K562 (cell line): ENCODE data around the gene SH3GL3. TPM values are rescaled to one million over a fixed set of nuclear protein-coding genes. Genes with fewer than 3 reads are reported as not detected.

Source experiments
- ATAC-seq: fragments of 200-7000 bp; cut with Tn5 transposase; 3 replicates; pipeline ENCODE4 v1.9.1; 2020; ENCODE audit warnings: moderate library complexity
- BruUV-seq: library from RNA; stranded (reverse); fragments of 400-500 nt; replicated peaks from 2 replicates; lab custom pipeline; 2021; lab: Mats Ljungman, UMichigan
- CTCF ChIA-PET: fragments of 300-600 bp; formaldehyde crosslinking; extraction: SDS; loops from one replicate; lab custom pipeline; 2021; ENCODE audit warnings: low intra/inter-chr PET ratio; lab: Yijun Ruan, JAX
- POLR2A ChIA-PET: fragments of 300-600, 350-650 bp; sonication (Branson Sonifier 250); formaldehyde crosslinking; extraction: SDS; loops from one replicate; lab custom pipeline; 2021; ENCODE audit warnings: antibody characterized with exemption, inconsistent platforms; lab: Yijun Ruan, JAX
- DNase-seq, 4 experiments: peaks; one replicate each; pipeline versions ENCODE4 v3.0.0 to v3.0.0-alpha.2; 2011 to 2018; ENCODE audit warnings: low spot score in 3 of 4, mixed read lengths in 3 of 4; ENCODE audit errors: extremely low read depth in 1 of 4
- FAIRE-seq: peaks from 2 replicates; lab custom pipeline; 2011; peaks lifted over from hg19 to GRCh38; lab: Jason Lieb, UNC
- H2AFZ ChIP-seq: 2 replicates; pipeline ENCODE4 v1.6.0; 2011; ENCODE audit warnings: low read depth, low read length, control low read depth, inconsistent platforms
- H3K27ac ChIP-seq: fragments of 200-600 bp; 3 replicates; pipeline ENCODE4 v1.8.0; 2011; ENCODE audit warnings: low read depth, mild to moderate bottlenecking, control low read depth, inconsistent platforms, low read length, moderate library complexity, mixed read lengths; ENCODE audit errors: extremely low read depth
- H3K27me3 ChIP-seq, 2 experiments: fragments of 300-600 bp in 1 of 2; 2 replicates in 1 of 2; 3 replicates in 1 of 2; pipeline versions ENCODE4 v1.6.0 to v1.8.0; 2011; ENCODE audit warnings: inconsistent platforms in 2 of 2, low read length in 2 of 2, mild to moderate bottlenecking in 1 of 2, mixed read lengths in 1 of 2, moderate library complexity in 1 of 2; ENCODE audit not compliant: control insufficient read depth in 2 of 2, insufficient read depth in 2 of 2
- H3K36me3 ChIP-seq: fragments of 300-600 bp; 3 replicates; pipeline ENCODE4 v1.8.0; 2011; ENCODE audit warnings: mild to moderate bottlenecking, low read length, inconsistent platforms; ENCODE audit not compliant: control insufficient read depth, insufficient read depth
- H3K4me1 ChIP-seq, 2 experiments: fragments of 200-600 bp in 1 of 2; replicated peaks in 1 of 2; 2 replicates in 1 of 2; 3 replicates in 1 of 2; pipeline versions ENCODE4 v1.5.1 to v1.8.0; 2011; ENCODE audit warnings: inconsistent platforms in 2 of 2, low read length in 2 of 2, mild to moderate bottlenecking in 1 of 2, mixed read lengths in 1 of 2, moderate library complexity in 1 of 2; ENCODE audit not compliant: control insufficient read depth in 2 of 2, insufficient read depth in 2 of 2
- H3K4me2 ChIP-seq: 2 replicates; pipeline ENCODE4 v1.6.1; 2011; ENCODE audit warnings: low read length, control low read depth, inconsistent platforms, mixed read lengths; ENCODE audit not compliant: insufficient read depth
- H3K4me3 ChIP-seq: fragments of 200-600 bp; sonication (generic), shearing (Covaris generic); 2 replicates; pipeline ENCODE4 v1.5.1; 2016; ENCODE audit warnings: control low read depth, inconsistent platforms
- H3K79me2 ChIP-seq: fragments of 200-600 bp; 3 replicates; pipeline ENCODE4 v1.8.0; 2011; ENCODE audit warnings: low read length, inconsistent platforms; ENCODE audit not compliant: control insufficient read depth, insufficient read depth
- H3K9ac ChIP-seq, 2 experiments: 2 replicates each; pipeline versions ENCODE4 v1.6.0 to v1.6.1; 2011; ENCODE audit warnings: low read depth in 2 of 2, low read length in 2 of 2, control low read depth in 1 of 2, inconsistent platforms in 1 of 2, mild to moderate bottlenecking in 1 of 2, mixed read lengths in 1 of 2; ENCODE audit not compliant: insufficient read depth in 1 of 2
- H3K9me1 ChIP-seq: one replicate; pipeline ENCODE4 v1.6.0; 2011; ENCODE audit warnings: inconsistent platforms, mild to moderate bottlenecking, low read length, moderate library complexity; ENCODE audit not compliant: control insufficient read depth, insufficient read depth
- H3K9me3 ChIP-seq: replicated peaks from 2 replicates; pipeline ENCODE4 v1.5.1; 2011; ENCODE audit warnings: low read depth, low read length, inconsistent platforms; ENCODE audit not compliant: control insufficient read depth, insufficient read depth
- H4K20me1 ChIP-seq: replicated peaks from 2 replicates; pipeline ENCODE4 v1.6.1; 2011; ENCODE audit warnings: low read length, inconsistent platforms, mixed read lengths; ENCODE audit not compliant: control insufficient read depth, insufficient read depth
- COPS2 ChIP-seq: fragments of 450-650 bp; conservative IDR thresholded peaks from 2 replicates; pipeline ENCODE4 v1.6.1; 2016; ENCODE audit warnings: mild to moderate bottlenecking, moderate library complexity
- DIDO1 ChIP-seq: fragments of 450-650 bp; IDR thresholded peaks from 2 replicates; pipeline ENCODE4 v1.6.1; 2016; ENCODE audit warnings: low read depth, missing biosample characterization, missing genetic modification characterization
- FOS ChIP-seq: IDR thresholded peaks from 3 replicates; pipeline ENCODE4 v1.6.1; 2011; ENCODE audit not compliant: insufficient read length; ENCODE audit errors: extremely low read depth
- HMGN3 ChIP-seq: IDR thresholded peaks from 2 replicates; pipeline ENCODE4 v1.6.1; 2011; ENCODE audit warnings: borderline replicate concordance, low read depth, mild to moderate bottlenecking, mixed read lengths, low read length; ENCODE audit not compliant: insufficient read length; ENCODE audit errors: extremely low read depth
- JUND ChIP-seq, 2 experiments: IDR thresholded peaks; 2 replicates in 1 of 2; 3 replicates in 1 of 2; pipeline ENCODE4 v1.6.1; 2011; ENCODE audit warnings: borderline replicate concordance in 2 of 2, low read depth in 2 of 2, low read length in 2 of 2, improper control_type of control experiment in 1 of 2, missing biosample characterization in 1 of 2, missing genetic modification characterization in 1 of 2, missing genetic modification reagents in 1 of 2
- NCOA1 ChIP-seq: fragments of 450-650 bp; IDR thresholded peaks from 2 replicates; pipeline ENCODE4 v1.6.1; 2016; ENCODE audit warnings: low read depth
- SMARCC2 ChIP-seq: fragments of 450-650 bp; IDR thresholded peaks from 2 replicates; pipeline ENCODE4 v1.6.1; 2017; ENCODE audit warnings: antibody characterized with exemption, moderate library complexity, mild to moderate bottlenecking, low read depth
- SUPT5H ChIP-seq: fragments of 450-650 bp; IDR thresholded peaks from 2 replicates; pipeline ENCODE4 v1.6.1; 2016
- ZNF75A ChIP-seq: fragments of 450-650 bp; formaldehyde crosslinking; IDR thresholded peaks from 2 replicates; pipeline ENCODE4 v1.4.0; 2020; ENCODE audit warnings: mild to moderate bottlenecking
- ZSCAN32 ChIP-seq: fragments of 450-650 bp; formaldehyde crosslinking; IDR thresholded peaks from 2 replicates; pipeline ENCODE4 v1.4.0; 2020; ENCODE audit warnings: mild to moderate bottlenecking, moderate library complexity
- WGBS: fragments of 100-300 bp; shearing (Covaris generic); methylation state at CpG from one replicate; pipeline ENCODE4 v1.1.6; 2016; ENCODE audit warnings: low coverage, mixed read lengths; ENCODE audit not compliant: insufficient coverage; ENCODE audit errors: missing lambda C conversion rate; 5-methylcytosine and 5-hydroxymethylcytosine counted together
- in situ Hi-C: fragments of 300-500 bp; cut with MboI; formaldehyde crosslinking; loops from 4 replicates; pipeline ENCODE4 v1.15.0; 2018; ENCODE audit warnings: inconsistent platforms, mixed read lengths
- intact Hi-C: fragments of 100-400 bp; cut with micrococcal nuclease; formaldehyde crosslinking; loops from 2 replicates; pipeline ENCODE4 v1.14.2; 2022
- polyA plus RNA-seq, 8 experiments: library from polyadenylated mRNA; depleted of rRNA in 4 of 8; stranded (reverse) in 5 of 8; unstranded in 3 of 8; fragments of >200 nt; fragmentation: Nextera tagmentation in 2 of 8; fragmentation: Illumina TruSeq in 1 of 8; extraction: Ambion mirVana in 2 of 8; extraction: Trizol in 1 of 8; gene quantifications; 2 replicates each; pipeline versions ENCODE4 v1.2.1 to v1.2.3, GENCODE V29; 2011 to 2014; ENCODE audit warnings: inconsistent platforms in 1 of 8, missing spikeins in 1 of 8
- total RNA-seq, 7 experiments: library from RNA; depleted of rRNA in 6 of 7; stranded (reverse); fragments of >200 nt in 6 of 7; fragmentation: Illumina TruSeq in 2 of 7; extraction: Trizol in 2 of 7; gene quantifications; 2 replicates each; pipeline versions ENCODE4 v1.2.1 to v1.2.3, GENCODE V29; 2011 to 2021; ENCODE audit warnings: low replicate concordance in 1 of 7
- TF ChIP-seq, protein P1 (sequence below): sonication (generic); formaldehyde crosslinking; IDR thresholded peaks from 2 replicates; pipeline ENCODE4 v1.8.0; 2022; ENCODE audit warnings: mild to moderate bottlenecking, missing genetic modification reagents, borderline replicate concordance
- TF ChIP-seq, protein P2 (sequence below): sonication (generic); formaldehyde crosslinking; IDR thresholded peaks from 2 replicates; pipeline ENCODE4 v1.5.0; 2020; ENCODE audit warnings: missing genetic modification reagents

Gene SH3GL3
- total and polyA plus RNA-seq, 9 of the 15 experiments (the other 6 are each of a cell fraction or from before 2014, with no cell fraction given): 3.9 to 16.0 (median 9.7) TPM

DNA sequence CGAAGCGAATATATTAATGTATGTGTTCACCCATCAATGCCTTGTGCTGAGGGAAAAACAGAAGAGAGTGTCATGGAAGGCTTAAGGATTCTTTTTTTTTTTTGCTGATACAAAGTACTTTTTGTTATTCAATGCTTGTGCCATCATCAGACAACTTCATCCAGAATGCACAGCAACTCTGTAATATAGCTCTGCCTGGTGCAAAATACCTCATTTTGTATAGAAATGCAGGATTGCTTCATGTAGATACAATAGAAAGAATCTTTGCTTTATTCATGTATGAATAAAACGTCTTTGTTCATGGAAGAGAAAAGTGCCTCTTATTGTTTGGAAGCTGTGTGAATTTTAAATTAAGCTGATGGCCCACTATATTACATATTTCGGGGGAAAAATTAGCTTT, 62.9 kb downstream of the SH3GL3 start:
- Histone ChIP-seq H3K27me3 (no peaks in the 10 kb centered on the region), H3K4me2 (no peak overlapping the region), H3K9ac (no peak overlapping the region), H2AFZ (no peak overlapping the region), H4K20me1 (no peaks in the 10 kb centered on the region), H3K9me3 (no peaks in the 10 kb centered on the region), H3K79me2 (no peaks in the 10 kb centered on the region), H3K9me1 (no peaks in the 10 kb centered on the region), H3K36me3 (no peaks in the 10 kb centered on the region), H3K27ac (no peak overlapping the region), H3K4me1 (no peaks in the 10 kb centered on the region), H3K4me3 (no peak overlapping the region)
- FAIRE-seq (no peak), ATAC-seq (no peak), DNase-seq (no peak)
- ChIA-PET CTCF (no interaction called here), POLR2A (no interaction called here)
- 38% methylated on average over 4 of the region's 4 CpGs for WGBS
- in situ Hi-C loops: no loop called here
- no peak for TF ChIP-seq FOS
- TF ChIP-seq, protein P1, sequence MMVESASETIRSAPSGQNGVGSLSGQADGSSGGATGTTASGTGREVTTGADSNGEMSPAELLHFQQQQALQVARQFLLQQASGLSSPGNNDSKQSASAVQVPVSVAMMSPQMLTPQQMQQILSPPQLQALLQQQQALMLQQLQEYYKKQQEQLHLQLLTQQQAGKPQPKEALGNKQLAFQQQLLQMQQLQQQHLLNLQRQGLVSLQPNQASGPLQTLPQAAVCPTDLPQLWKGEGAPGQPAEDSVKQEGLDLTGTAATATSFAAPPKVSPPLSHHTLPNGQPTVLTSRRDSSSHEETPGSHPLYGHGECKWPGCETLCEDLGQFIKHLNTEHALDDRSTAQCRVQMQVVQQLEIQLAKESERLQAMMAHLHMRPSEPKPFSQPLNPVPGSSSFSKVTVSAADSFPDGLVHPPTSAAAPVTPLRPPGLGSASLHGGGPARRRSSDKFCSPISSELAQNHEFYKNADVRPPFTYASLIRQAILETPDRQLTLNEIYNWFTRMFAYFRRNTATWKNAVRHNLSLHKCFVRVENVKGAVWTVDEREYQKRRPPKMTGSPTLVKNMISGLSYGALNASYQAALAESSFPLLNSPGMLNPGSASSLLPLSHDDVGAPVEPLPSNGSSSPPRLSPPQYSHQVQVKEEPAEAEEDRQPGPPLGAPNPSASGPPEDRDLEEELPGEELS (CRISPR knock-in tag): no peak
- TF ChIP-seq ZNF75A (CRISPR knock-in tag): no peak
- TF ChIP-seq COPS2: no peak
- no peak for TF ChIP-seq JUND (IDR thresholded peaks at IDR 0.05; ENCODE audit: borderline replicate concordance, low read depth, low read length)
- no peak for TF ChIP-seq JUND (tag; IDR thresholded peaks at IDR 0.05; ENCODE audit: borderline replicate concordance, low read depth, low read length)
- no peak for TF ChIP-seq SUPT5H
- TF ChIP-seq DIDO1: no peak
- TF ChIP-seq, protein P2, sequence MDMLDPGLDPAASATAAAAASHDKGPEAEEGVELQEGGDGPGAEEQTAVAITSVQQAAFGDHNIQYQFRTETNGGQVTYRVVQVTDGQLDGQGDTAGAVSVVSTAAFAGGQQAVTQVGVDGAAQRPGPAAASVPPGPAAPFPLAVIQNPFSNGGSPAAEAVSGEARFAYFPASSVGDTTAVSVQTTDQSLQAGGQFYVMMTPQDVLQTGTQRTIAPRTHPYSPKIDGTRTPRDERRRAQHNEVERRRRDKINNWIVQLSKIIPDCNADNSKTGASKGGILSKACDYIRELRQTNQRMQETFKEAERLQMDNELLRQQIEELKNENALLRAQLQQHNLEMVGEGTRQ (CRISPR knock-in tag): no peak
- no peak for TF ChIP-seq ZSCAN32 (CRISPR knock-in tag)
- TF ChIP-seq SMARCC2: no peak
- TF ChIP-seq HMGN3: no peak
- TF ChIP-seq NCOA1: no peak
- no TSS peak for BruUV-seq
- intact Hi-C loops: no loop called here
